ENCODE results near the gene PHLDA1. TPM values are rescaled to one million over a fixed set of nuclear protein-coding genes. Genes with fewer than 3 reads are reported as not detected.
A peak's percentile ranks its signal among the peaks of the same experiment; 100 is the strongest.

Gene PHLDA1
- total and polyA plus RNA-seq, 9 of the 15 experiments (the other 6 are each of a cell fraction or from before 2014, with no cell fraction given) = 0.15 to 2.9 (median 0.54) TPM

GRCh38 chr12:75977952-75978671 lies 53.5 kb downstream of the PHLDA1 start (continued):
- no peak for TF ChIP-seq MGA (IDR thresholded peaks at IDR 0.05)
- TF ChIP-seq ZNF766 (CRISPR knock-in tag; conservative IDR thresholded peaks at IDR 0.05) = peak; percentile 45; the same call in 1 of the 2 replicates
- peak; percentile 93 for TF ChIP-seq ZBTB17 (CRISPR knock-in tag; IDR thresholded peaks at IDR 0.05)
- TF ChIP-seq NFE2L1 (tag; IDR thresholded peaks at IDR 0.05; ENCODE audit: borderline replicate concordance, low read depth) = no peak
- TF ChIP-seq ADNP (tag; IDR thresholded peaks at IDR 0.05) = no peak
- TF ChIP-seq HNRNPL (IDR thresholded peaks at IDR 0.05; ENCODE audit: low read depth, low read length) = no peak
- TF ChIP-seq HNRNPK (IDR thresholded peaks at IDR 0.05; ENCODE audit: low read depth, low read length, poor library complexity, severe bottlenecking) = no peak
- no peak for TF ChIP-seq MTA3 (IDR thresholded peaks at IDR 0.05; ENCODE audit: borderline replicate concordance)
- TF ChIP-seq NFIX (CRISPR knock-in tag; IDR thresholded peaks at IDR 0.05; ENCODE audit: low read depth) = no peak
- TF ChIP-seq CREBBP (IDR thresholded peaks at IDR 0.05; ENCODE audit: low read depth, low read length) = no peak
- TF ChIP-seq CBFA2T3 (IDR thresholded peaks at IDR 0.05) = peak; percentile 35; the same call in 1 of the 2 replicates
- TF ChIP-seq PBX2 (CRISPR knock-in tag; IDR thresholded peaks at IDR 0.05; ENCODE audit: low read depth) = no peak
- TF ChIP-seq PBX2 (tag; conservative IDR thresholded peaks at IDR 0.05; ENCODE audit: low read depth) = peak; percentile 89
- peak; percentile 74 for TF ChIP-seq DPF2 (IDR thresholded peaks at IDR 0.05)

All from K562 (cell line).